CD14-positive monocyte (primary cell): Measurements from ENCODE around the gene STAT3. TPM values are rescaled to one million over a fixed set of nuclear protein-coding genes. Genes with fewer than 3 reads are reported as not detected.

Source experiments
- DNase-seq, 3 donors: peaks; one replicate each; pipeline ENCODE4 v3.0.0-alpha.2; 2011 to 2022
- H2AFZ ChIP-seq: 2 replicates; pipeline ENCODE4 v1.6.0; 2012; ENCODE audit warnings: mild to moderate bottlenecking, low read depth, low read length, inconsistent platforms; ENCODE audit not compliant: insufficient read depth, poor library complexity, severe bottlenecking
- H3K27ac ChIP-seq, 2 donors: 1 replicate in 1 of 2; 2 replicates in 1 of 2; pipeline ENCODE4 v1.5.1; 2012 to 2013; ENCODE audit warnings: low read length in 2 of 2, control low read depth in 1 of 2, inconsistent platforms in 1 of 2, low read depth in 1 of 2, mild to moderate bottlenecking in 1 of 2
- H3K27me3 ChIP-seq, 2 donors: one replicate each; pipeline versions ENCODE4 v1.6.0 to v1.6.1; 2011 to 2013; ENCODE audit warnings: low read length in 2 of 2; ENCODE audit not compliant: control insufficient read depth in 2 of 2, insufficient read depth in 2 of 2
- H3K36me3 ChIP-seq, 2 donors: replicated peaks in 1 of 2; 1 replicate in 1 of 2; 2 replicates in 1 of 2; pipeline versions ENCODE4 v1.5.1 to v1.6.1; 2012 to 2013; ENCODE audit warnings: low read length in 2 of 2, control low read depth in 1 of 2, inconsistent platforms in 1 of 2, mild to moderate bottlenecking in 1 of 2; ENCODE audit not compliant: insufficient read depth in 2 of 2, control insufficient read depth in 1 of 2
- H3K4me1 ChIP-seq, 2 donors: 1 replicate in 1 of 2; 2 replicates in 1 of 2; pipeline versions ENCODE4 v1.5.1 to v1.6.1; 2012 to 2013; ENCODE audit warnings: low read length in 2 of 2, control low read depth in 1 of 2, inconsistent platforms in 1 of 2, mild to moderate bottlenecking in 1 of 2, moderate library complexity in 1 of 2; ENCODE audit not compliant: insufficient read depth in 2 of 2, control insufficient read depth in 1 of 2
- H3K4me2 ChIP-seq: replicated peaks from 2 replicates; pipeline ENCODE3; 2012; ENCODE audit warnings: low read length, moderate library complexity, mild to moderate bottlenecking; ENCODE audit not compliant: poor library complexity, severe bottlenecking; ENCODE audit errors: extremely low read depth
- H3K4me3 ChIP-seq, 3 experiments: fragments of 200-600 bp in 1 of 3; sonication (generic) in 1 of 3; replicated peaks in 1 of 3; 1 replicate in 2 of 3; 2 replicates in 1 of 3; pipeline ENCODE4 v1.5.1; 2011 to 2013; ENCODE audit warnings: low read length in 3 of 3, mild to moderate bottlenecking in 3 of 3, control low read depth in 2 of 3, low read depth in 2 of 3, inconsistent platforms in 1 of 3, moderate library complexity in 1 of 3
- H3K79me2 ChIP-seq: 2 replicates; pipeline ENCODE4 v1.6.0; 2012; ENCODE audit warnings: mild to moderate bottlenecking, control low read depth, inconsistent platforms, low read length, moderate library complexity; ENCODE audit not compliant: insufficient read depth
- H3K9ac ChIP-seq: 2 replicates; pipeline ENCODE4 v1.6.0; 2017; ENCODE audit warnings: low read length, mild to moderate bottlenecking; ENCODE audit not compliant: insufficient read depth, poor library complexity, severe bottlenecking
- H3K9me3 ChIP-seq, 2 donors: replicated peaks in 1 of 2; 1 replicate in 1 of 2; 2 replicates in 1 of 2; pipeline versions ENCODE4 v1.5.1 to v1.6.1; 2012 to 2013; ENCODE audit warnings: low read length in 2 of 2, control low read depth in 1 of 2; ENCODE audit not compliant: control insufficient read depth in 1 of 2, insufficient read depth in 1 of 2
- H4K20me1 ChIP-seq: 2 replicates; pipeline ENCODE4 v1.6.0; 2012; ENCODE audit warnings: mild to moderate bottlenecking, low read length, control low read depth, moderate library complexity; ENCODE audit not compliant: insufficient read depth
- H3K27ac Mint-ChIP-seq, 7 donors: one replicate each; pipeline ENCODE4 v1.8.0; 2020; ENCODE audit warnings: mild to moderate bottlenecking in 7 of 7, mixed read lengths in 7 of 7, moderate library complexity in 6 of 7, inconsistent platforms in 2 of 7
- H3K27me3 Mint-ChIP-seq, 3 donors: one replicate each; pipeline ENCODE4 v1.8.0; 2021 to 2022; ENCODE audit warnings: low read depth in 3 of 3, mild to moderate bottlenecking in 3 of 3, mixed read lengths in 3 of 3, moderate library complexity in 3 of 3, inconsistent platforms in 1 of 3
- H3K36me3 Mint-ChIP-seq, 2 donors: one replicate each; pipeline ENCODE4 v1.8.0; 2020; ENCODE audit warnings: mixed read lengths in 2 of 2, inconsistent platforms in 1 of 2, mild to moderate bottlenecking in 1 of 2
- H3K4me1 Mint-ChIP-seq: one replicate; pipeline ENCODE4 v1.8.0; 2020; ENCODE audit warnings: mild to moderate bottlenecking, mixed read lengths
- H3K4me3 Mint-ChIP-seq, 2 donors: one replicate each; pipeline ENCODE4 v1.8.0; 2020; ENCODE audit warnings: mild to moderate bottlenecking in 2 of 2, mixed read lengths in 2 of 2, moderate library complexity in 1 of 2
- H3K9me3 Mint-ChIP-seq, 7 donors: one replicate each; pipeline ENCODE4 v1.8.0; 2020 to 2022; ENCODE audit warnings: mixed read lengths in 7 of 7, mild to moderate bottlenecking in 6 of 7, moderate library complexity in 6 of 7, inconsistent platforms in 2 of 7
- CTCF ChIP-seq: fragments of 200-600 bp; IDR thresholded peaks from one replicate; pipeline ENCODE4 v1.8.0; 2022; ENCODE audit warnings: antibody characterized with exemption, mild to moderate bottlenecking
- WGBS: methylation state at CpG from one replicate; pipeline ENCODE4 v1.1.5; 2013; ENCODE audit warnings: missing lambda C conversion rate; ENCODE audit not compliant: insufficient coverage; 5-methylcytosine and 5-hydroxymethylcytosine counted together
- intact Hi-C, 2 donors: fragments of 100-400 bp; cut with micrococcal nuclease; formaldehyde crosslinking; loops; one replicate each; pipeline versions ENCODE4 v1.15.0 to v1.15.1; 2023
- polyA plus RNA-seq, 3 donors: library from polyadenylated mRNA; depleted of rRNA in 1 of 3; unstranded in 2 of 3; stranded (reverse) in 1 of 3; fragments of 300-500 nt in 2 of 3; fragments of >200 nt in 1 of 3; fragmentation: Illumina TruSeq in 2 of 3; gene quantifications; 1 replicate in 2 of 3; 2 replicates in 1 of 3; pipeline ENCODE4 v1.2.3, GENCODE V29; 2012 to 2021

The STAT3 gene
- polyA plus RNA-seq, 3 donors, result 73.0 to 155 (median 110) TPM

DNA sequence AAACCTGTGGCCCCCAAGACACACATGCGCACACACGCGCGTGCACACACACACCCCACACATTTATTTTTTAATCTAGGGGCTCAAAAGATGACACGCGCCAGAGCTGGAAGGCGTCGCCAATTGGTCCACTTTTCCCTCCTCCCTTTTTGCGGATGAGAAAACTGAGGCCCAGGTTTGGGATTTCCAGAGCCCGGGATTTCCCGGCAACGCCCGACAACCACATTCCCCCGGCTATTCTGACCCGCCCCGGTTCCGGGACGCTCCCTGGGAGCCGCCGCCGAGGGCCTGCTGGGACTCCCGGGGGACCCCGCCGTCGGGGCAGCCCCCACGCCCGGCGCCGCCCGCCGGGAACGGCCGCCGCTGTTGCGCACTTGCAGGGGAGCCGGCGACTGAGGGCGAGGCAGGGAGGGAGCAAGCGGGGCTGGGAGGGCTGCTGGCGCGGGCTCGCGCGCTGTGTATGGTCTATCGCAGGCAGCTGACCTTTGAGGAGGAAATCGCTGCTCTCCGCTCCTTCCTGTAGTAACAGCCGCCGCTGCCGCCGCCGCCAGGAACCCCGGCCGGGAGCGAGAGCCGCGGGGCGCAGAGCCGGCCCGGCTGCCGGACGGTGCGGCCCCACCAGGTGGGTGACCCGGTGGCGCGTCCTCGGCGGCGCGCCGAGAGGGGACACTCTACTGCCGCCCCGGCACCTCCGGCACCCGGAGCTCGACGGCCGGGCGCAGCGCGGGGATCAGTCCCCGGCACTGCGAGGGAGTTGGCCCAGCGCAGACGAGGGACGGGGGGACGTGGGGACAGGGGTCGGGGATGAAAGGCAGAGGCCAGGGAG, 100.1 kb downstream of the STAT3 start, which contains the start of gene STAT5A:
Gene STAT5A (plus strand): TSS at position 522 of the 826 bp plus-strand sequence. CDS start 914 bp downstream, outside the sequence.
- intact Hi-C loops, result loop anchor here (2.0 to 5.0 kb wide), 3 partner anchors 15 to 66 kb away; no protein-coding TSS in a partner anchor
- TF ChIP-seq CTCF, result no peak
- Histone ChIP-seq H3K9me3 (no peaks in the 10 kb centered on the region), H3K27me3 (no peaks in the 10 kb centered on the region), H2AFZ (peak within 1 kb of the TSS; percentile 81), H3K4me2 (peak within 1 kb of the TSS; percentile 98), H3K27ac (peak within 1 kb of the TSS; percentile 81 to 84), H3K79me2 (peaks cover 56% of the 10 kb centered on the region), H3K36me3 (peaks cover 10 to 25% of the 10 kb centered on the region in 2 donors), H3K9ac (peak within 1 kb of the TSS; percentile 83), H3K4me3 (peak within 1 kb of the TSS; percentile 53 to 89 (median 87)), H3K4me1 (peaks cover 47 to 59% of the 10 kb centered on the region in 2 donors), H4K20me1 (peaks cover 49% of the 10 kb centered on the region)
- H3K27me3 Mint-ChIP-seq, result peaks cover 0 to 3% (median 0%) of the 10 kb centered on the region in 3 donors
- under 1% methylated on average over 88 of the region's 88 CpGs for WGBS
- peak within 1 kb of the TSS; percentile 91 to 97 (median 95) for H3K27ac Mint-ChIP-seq
- peaks cover 58% of the 10 kb centered on the region for H3K4me1 Mint-ChIP-seq
- peaks cover 25 to 35% of the 10 kb centered on the region in 2 donors for H3K36me3 Mint-ChIP-seq
- no peaks in the 10 kb centered on the region for H3K9me3 Mint-ChIP-seq
- DNase-seq, result peak; percentile 78 to 88 (median 81)
- peak within 1 kb of the TSS; percentile 92 to 95 for H3K4me3 Mint-ChIP-seq

DNA sequence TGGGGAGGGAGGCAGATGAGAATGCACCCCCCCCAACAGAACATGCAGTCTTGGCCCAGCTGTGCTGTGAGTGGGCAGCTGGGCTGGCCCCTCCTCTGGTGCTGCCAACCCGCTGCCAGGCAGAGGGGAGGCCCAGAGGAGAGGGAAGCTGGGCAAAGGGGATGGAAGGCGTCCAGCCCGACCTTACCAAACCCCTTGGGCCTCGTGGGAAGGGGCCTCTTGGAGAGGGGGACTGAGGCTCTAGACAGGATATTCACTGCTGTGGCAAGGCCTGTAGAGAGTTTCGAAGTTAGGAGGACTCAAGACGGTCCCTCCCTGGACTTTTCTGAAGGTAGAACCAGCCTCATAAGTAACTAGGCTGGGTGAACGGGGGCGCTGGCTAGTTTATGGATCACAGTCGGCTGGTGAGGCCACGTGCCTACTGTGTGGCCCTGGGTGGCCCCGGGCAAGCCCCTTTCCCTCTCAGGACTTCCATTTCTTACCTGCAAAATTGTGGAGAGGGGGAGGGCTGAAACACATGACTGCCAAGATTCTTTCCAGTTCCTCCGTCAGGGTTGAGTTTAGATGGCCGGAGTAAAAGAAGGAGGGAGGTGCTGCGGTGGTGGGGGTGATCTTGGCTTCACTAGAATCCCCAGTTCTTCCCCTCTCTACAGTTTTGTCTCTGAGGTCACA, 100.8 kb downstream of the STAT3 start:
- DNase-seq, result peak in 2 of 3 donors; percentile 31 to 45
- peaks cover 21 to 28% of the 10 kb centered on the region in 2 donors for H3K36me3 Mint-ChIP-seq
- peaks cover 57% of the 10 kb centered on the region for H3K4me1 Mint-ChIP-seq
- Histone ChIP-seq H2AFZ (peak overlapping the region; percentile 81), H3K27ac (peak overlapping the region; percentile 78 to 81), H3K79me2 (peaks cover 50% of the 10 kb centered on the region), H3K4me1 (peaks cover 47 to 59% of the 10 kb centered on the region in 2 donors), H3K9me3 (no peaks in the 10 kb centered on the region), H3K27me3 (no peaks in the 10 kb centered on the region), H3K4me3 (peak overlapping the region; percentile 53 to 89 (median 87)), H3K4me2 (peak overlapping the region; percentile 98), H3K9ac (peak overlapping the region; percentile 83), H4K20me1 (peaks cover 42% of the 10 kb centered on the region), H3K36me3 (peaks cover 7 to 19% of the 10 kb centered on the region in 2 donors)
- no peak for TF ChIP-seq CTCF
- H3K27me3 Mint-ChIP-seq, result peaks cover 0 to 4% (median 0%) of the 10 kb centered on the region in 3 donors
- intact Hi-C loops, result loop anchor here (5.0 kb wide), 2 partner anchors 40 to 65 kb away; no protein-coding TSS in a partner anchor
- H3K27ac Mint-ChIP-seq, result peak overlapping the region; percentile 91 to 97 (median 94)
- H3K4me3 Mint-ChIP-seq, result peak overlapping the region; percentile 92 to 94
- H3K9me3 Mint-ChIP-seq, result no peaks in the 10 kb centered on the region
- WGBS, result 2% methylated on average over 7 of the region's 14 CpGs
